Naive thymus-derived CD4-positive, alpha-beta T cell (primary cell): Measurements from ENCODE around the gene SIPA1L3. TPM values are rescaled to one million over a fixed set of nuclear protein-coding genes. Genes with fewer than 3 reads are reported as not detected.
"Not testable (repeated sequence)": the region's sequence is repeated elsewhere in the genome, so short reads cannot be mapped to it uniquely, and the experiment has no call there.

Experiments
- ATAC-seq: fragments of 150-1000 bp; cut with Tn5 transposase; 2 replicates; pipeline ENCODE4 v1.10.0; 2021; ENCODE audit warnings: mild to moderate bottlenecking, moderate library complexity
- CTCF ChIA-PET: fragments of 350-600 bp; sonication (Branson Sonifier 250); formaldehyde crosslinking; loops from one replicate; lab custom pipeline; 2021; ENCODE audit warnings: antibody characterized with exemption; lab: Charles Lee
- POLR2A ChIA-PET: fragments of 350-600 bp; sonication (Branson Sonifier 250); formaldehyde crosslinking; loops from one replicate; lab custom pipeline; 2021; ENCODE audit warnings: antibody characterized with exemption, inconsistent platforms; lab: Charles Lee
- DNase-seq, 9 donors: peaks; one replicate each; pipeline versions ENCODE4 v3.0.0 to v3.0.0-alpha.2; 2020 to 2022; ENCODE audit warnings: mixed read lengths in 1 of 9
- H3K27ac ChIP-seq: one replicate; pipeline ENCODE4 v1.7.0; 2013; ENCODE audit warnings: mild to moderate bottlenecking, low read depth, low read length, moderate library complexity
- H3K27me3 ChIP-seq, 2 donors: one replicate each; pipeline ENCODE4 v1.7.0; 2013; ENCODE audit warnings: low read length in 2 of 2, mild to moderate bottlenecking in 2 of 2, moderate library complexity in 2 of 2; ENCODE audit not compliant: control insufficient read depth in 2 of 2, insufficient read depth in 2 of 2
- H3K36me3 ChIP-seq, 3 experiments: 1 replicate in 2 of 3; 2 replicates in 1 of 3; pipeline ENCODE4 v1.7.0; 2013; ENCODE audit warnings: low read length in 3 of 3, mild to moderate bottlenecking in 3 of 3, moderate library complexity in 1 of 3; ENCODE audit not compliant: insufficient read depth in 3 of 3, control insufficient read depth in 2 of 3
- H3K4me1 ChIP-seq, 2 donors: one replicate each; pipeline ENCODE4 v1.7.0; 2013; ENCODE audit warnings: low read length in 2 of 2, mild to moderate bottlenecking in 2 of 2, moderate library complexity in 1 of 2; ENCODE audit not compliant: control insufficient read depth in 2 of 2, insufficient read depth in 2 of 2
- H3K4me3 ChIP-seq: 2 replicates; pipeline ENCODE4 v1.7.0; 2013; ENCODE audit warnings: mild to moderate bottlenecking, low read length
- H3K9me3 ChIP-seq, 3 experiments: 1 replicate in 2 of 3; 2 replicates in 1 of 3; pipeline ENCODE4 v1.7.0; 2013; ENCODE audit warnings: low read length in 3 of 3; ENCODE audit not compliant: control insufficient read depth in 2 of 3
- H3K27ac Mint-ChIP-seq, 9 donors: one replicate each; pipeline ENCODE4 v1.8.0; 2020 to 2022; ENCODE audit warnings: mixed read lengths in 9 of 9, mild to moderate bottlenecking in 8 of 9, moderate library complexity in 5 of 9, inconsistent platforms in 2 of 9
- H3K27me3 Mint-ChIP-seq, 5 donors: one replicate each; pipeline ENCODE4 v1.8.0; 2021 to 2022; ENCODE audit warnings: mixed read lengths in 5 of 5, mild to moderate bottlenecking in 1 of 5
- H3K36me3 Mint-ChIP-seq, 5 donors: one replicate each; pipeline ENCODE4 v1.8.0; 2020 to 2022; ENCODE audit warnings: mixed read lengths in 5 of 5, mild to moderate bottlenecking in 3 of 5, inconsistent platforms in 1 of 5
- H3K4me1 Mint-ChIP-seq, 7 donors: one replicate each; pipeline ENCODE4 v1.8.0; 2020 to 2022; ENCODE audit warnings: mixed read lengths in 7 of 7, mild to moderate bottlenecking in 3 of 7, inconsistent platforms in 1 of 7
- H3K4me3 Mint-ChIP-seq, 10 donors: one replicate each; pipeline ENCODE4 v1.8.0; 2020 to 2022; ENCODE audit warnings: mild to moderate bottlenecking in 10 of 10, mixed read lengths in 10 of 10, moderate library complexity in 6 of 10, inconsistent platforms in 2 of 10
- H3K9me3 Mint-ChIP-seq, 11 donors: one replicate each; pipeline ENCODE4 v1.8.0; 2020 to 2022; ENCODE audit warnings: mixed read lengths in 11 of 11, mild to moderate bottlenecking in 4 of 11, inconsistent platforms in 1 of 11, moderate library complexity in 1 of 11
- intact Hi-C, 2 donors: fragments of 100-400 bp; cut with micrococcal nuclease; formaldehyde crosslinking; loops; one replicate each; pipeline ENCODE4 v1.15.1; 2023
- polyA plus RNA-seq, 2 donors: library from polyadenylated mRNA; unstranded; fragments of 300-500 nt; fragmentation: Illumina TruSeq; gene quantifications; one replicate each; pipeline ENCODE4 v1.2.3, GENCODE V29; 2021
- total RNA-seq, 6 experiments: library from RNA in 5 of 6; stranded (reverse) in 5 of 6; gene quantifications; 1 replicate in 5 of 6; 2 replicates in 1 of 6; pipeline ENCODE4 v1.2.3 and lab custom pipeline; 2021 to 2026

Gene SIPA1L3
- total and polyA plus RNA-seq, 7 experiments from 2014 or later: 0.91 to 38.7 (median 22.5) TPM

DNA sequence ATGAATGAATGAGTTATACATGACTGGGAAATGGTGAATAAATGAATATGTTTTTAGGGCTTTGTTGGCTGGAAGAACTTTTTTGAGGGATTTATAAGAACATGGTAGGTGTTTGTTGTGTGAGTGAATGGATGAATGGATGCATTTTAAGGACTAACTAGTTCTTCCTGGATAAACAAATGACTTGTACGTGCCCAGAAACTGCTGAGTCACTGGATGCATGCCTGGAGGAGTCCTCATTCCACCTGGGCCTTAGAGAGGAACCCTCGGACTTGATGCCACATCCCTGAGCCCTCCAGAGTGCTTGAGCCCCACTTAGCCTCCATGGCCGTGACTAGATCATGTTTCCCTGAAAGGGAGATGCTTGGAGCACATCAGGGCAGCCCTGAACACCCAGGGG, 163.6 kb downstream of the SIPA1L3 start:
- CTCF ChIA-PET: no interaction called here
- no peaks in the 10 kb centered on the region for H3K27me3 ChIP-seq

DNA sequence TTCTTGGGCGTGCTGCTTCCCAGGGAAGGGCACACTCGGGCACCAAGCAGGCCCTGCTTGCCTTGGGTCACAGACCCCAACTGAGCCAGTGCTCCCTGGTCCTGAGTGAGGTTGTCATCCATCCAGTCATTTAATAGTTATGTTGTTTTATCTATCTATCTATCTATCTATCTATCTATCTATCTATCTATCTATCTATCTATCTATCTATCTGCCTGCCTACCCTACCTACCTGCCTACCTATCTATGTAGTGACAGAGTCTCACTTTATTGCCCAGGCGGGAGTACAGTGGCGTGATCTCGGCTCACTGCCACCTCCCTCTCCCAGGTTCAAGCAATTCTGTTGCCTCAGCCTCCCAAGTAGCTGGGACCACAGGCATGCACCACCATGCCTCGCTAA, 164.0 kb downstream of the SIPA1L3 start:
- H3K4me1 ChIP-seq, H3K36me3 ChIP-seq, H3K4me3 Mint-ChIP-seq, intact Hi-C loops, CTCF ChIA-PET, H3K27me3 Mint-ChIP-seq, H3K9me3 ChIP-seq, DNase-seq, H3K27me3 ChIP-seq, H3K4me1 Mint-ChIP-seq, H3K9me3 Mint-ChIP-seq, H3K27ac ChIP-seq, POLR2A ChIA-PET, ATAC-seq, H3K4me3 ChIP-seq, H3K27ac Mint-ChIP-seq: not testable (repeated sequence)
- peaks cover 0 to 31% (median 17%) of the 10 kb centered on the region in 5 donors for H3K36me3 Mint-ChIP-seq

More for the DNA sequence above, 163.6 kb downstream of the SIPA1L3 start:
- peaks cover 0 to 9% (median 0%) of the 10 kb centered on the region in 7 donors for H3K4me1 Mint-ChIP-seq
- no peak for DNase-seq
- Histone ChIP-seq H3K4me3 (no peak overlapping the region), H3K36me3 (no peaks in the 10 kb centered on the region), H3K4me1 (no peaks in the 10 kb centered on the region), H3K9me3 (no peaks in the 10 kb centered on the region), H3K27ac (no peak overlapping the region)
- POLR2A ChIA-PET: no interaction called here
- H3K9me3 Mint-ChIP-seq: peaks cover 0 to 3% (median 0%) of the 10 kb centered on the region in 11 donors
- peak overlapping the region in 2 of 9 donors; percentile 53 to 80 for H3K27ac Mint-ChIP-seq
- no peak for ATAC-seq
- no peaks in the 10 kb centered on the region for H3K27me3 Mint-ChIP-seq
- peaks cover 0 to 31% (median 15%) of the 10 kb centered on the region in 5 donors for H3K36me3 Mint-ChIP-seq
- H3K4me3 Mint-ChIP-seq: no peak overlapping the region
- intact Hi-C loops: no loop called here

DNA sequence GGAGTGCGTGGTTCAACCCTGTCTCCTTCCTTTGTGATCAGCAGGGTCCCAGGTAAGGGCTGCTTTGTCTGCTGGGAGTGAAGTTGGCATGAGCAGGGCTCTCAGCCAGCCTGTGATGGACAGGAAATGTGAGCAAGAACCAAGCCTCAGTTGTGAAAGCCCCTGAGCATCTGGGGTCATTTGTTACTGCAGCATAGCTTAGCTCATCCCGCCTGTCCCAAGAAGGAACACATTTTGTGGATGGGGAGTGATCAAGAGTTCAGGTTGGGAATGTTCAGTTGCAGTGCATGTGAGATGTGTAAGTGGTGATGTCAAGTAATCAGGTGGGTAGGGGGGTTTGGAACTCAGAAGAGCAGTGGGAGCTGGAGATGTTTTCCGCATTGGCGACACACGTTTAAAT, 164.6 kb downstream of the SIPA1L3 start:
- no peak for ATAC-seq
- H3K27me3 ChIP-seq: no peaks in the 10 kb centered on the region
- H3K27me3 Mint-ChIP-seq: no peaks in the 10 kb centered on the region
- H3K36me3 Mint-ChIP-seq: peaks cover 0 to 35% (median 23%) of the 10 kb centered on the region in 5 donors
- CTCF ChIA-PET: no interaction called here
- H3K4me1 Mint-ChIP-seq: peaks cover 0 to 9% (median 0%) of the 10 kb centered on the region in 7 donors
- intact Hi-C loops: no loop called here
- no peak overlapping the region for H3K4me3 ChIP-seq
- no peak overlapping the region for H3K4me3 Mint-ChIP-seq
- no peak for DNase-seq
- no peak overlapping the region for H3K27ac ChIP-seq
- no peaks in the 10 kb centered on the region for H3K4me1 ChIP-seq
- H3K9me3 ChIP-seq: no peaks in the 10 kb centered on the region
- POLR2A ChIA-PET: no interaction called here
- no peaks in the 10 kb centered on the region for H3K36me3 ChIP-seq
- peaks cover 0 to 11% (median 3%) of the 10 kb centered on the region in 11 donors for H3K9me3 Mint-ChIP-seq
- peak overlapping the region in 3 of 9 donors; percentile 33 to 82 (median 65) for H3K27ac Mint-ChIP-seq

DNA sequence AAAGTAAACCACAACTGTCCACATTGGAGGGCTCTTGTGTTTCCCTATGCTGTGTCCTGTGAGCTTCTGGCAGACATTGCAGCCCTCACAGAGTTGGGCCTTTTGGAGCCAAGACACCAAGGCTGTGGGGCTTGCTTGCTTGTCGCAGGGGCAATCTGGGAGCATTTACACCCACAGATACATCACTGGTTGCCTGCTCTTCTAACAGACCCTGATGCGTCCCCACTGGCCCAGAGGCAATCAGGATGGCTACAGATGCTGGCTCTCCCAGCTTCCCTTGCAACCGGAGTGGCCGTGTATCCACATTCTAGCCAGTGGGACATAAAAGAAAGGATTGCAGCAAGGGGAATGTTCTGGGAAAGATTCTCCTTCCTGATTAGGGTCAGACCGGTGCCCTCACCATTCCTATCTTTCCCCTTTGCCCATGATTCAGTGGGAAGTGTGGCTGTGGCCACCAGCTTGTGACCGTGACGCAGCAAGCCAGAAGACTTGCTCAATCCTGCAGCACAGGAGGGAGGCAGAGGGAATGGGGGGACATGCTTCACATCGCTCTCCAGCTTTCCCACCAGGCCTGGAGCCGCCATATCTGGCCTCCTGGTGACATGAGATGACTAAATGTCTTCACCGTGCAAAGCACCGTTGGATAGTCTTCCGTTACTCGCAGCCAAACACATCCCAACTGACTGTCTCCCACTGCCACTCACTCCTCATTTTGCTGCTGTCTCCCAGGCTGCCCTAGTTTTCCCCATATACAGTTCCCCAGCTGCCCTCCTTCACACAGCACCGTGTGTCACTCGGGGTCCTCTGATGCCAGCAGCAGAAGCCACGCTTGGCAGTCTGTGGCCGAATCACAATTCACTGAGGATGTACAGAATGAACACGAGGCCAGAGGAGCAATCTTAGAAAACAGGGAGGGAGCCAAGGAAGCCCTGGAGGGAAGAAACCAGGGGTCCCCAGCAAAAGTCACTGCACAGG, 166.1 kb downstream of the SIPA1L3 start:
- Histone ChIP-seq H3K9me3 (no peaks in the 10 kb centered on the region), H3K36me3 (no peaks in the 10 kb centered on the region), H3K27ac (no peak overlapping the region), H3K27me3 (no peaks in the 10 kb centered on the region), H3K4me3 (no peak overlapping the region), H3K4me1 (no peaks in the 10 kb centered on the region)
- POLR2A ChIA-PET: no interaction called here
- H3K27me3 Mint-ChIP-seq: no peaks in the 10 kb centered on the region
- ATAC-seq: no peak
- peak overlapping the region in 1 of 9 donors; percentile 38 for H3K27ac Mint-ChIP-seq
- peaks cover 0 to 9% (median 0%) of the 10 kb centered on the region in 7 donors for H3K4me1 Mint-ChIP-seq
- peaks cover 0 to 40% (median 26%) of the 10 kb centered on the region in 5 donors for H3K36me3 Mint-ChIP-seq
- intact Hi-C loops: no loop called here
- H3K9me3 Mint-ChIP-seq: peaks cover 0 to 14% (median 4%) of the 10 kb centered on the region in 11 donors
- no peak for DNase-seq
- CTCF ChIA-PET: no interaction called here
- H3K4me3 Mint-ChIP-seq: no peak overlapping the region

DNA sequence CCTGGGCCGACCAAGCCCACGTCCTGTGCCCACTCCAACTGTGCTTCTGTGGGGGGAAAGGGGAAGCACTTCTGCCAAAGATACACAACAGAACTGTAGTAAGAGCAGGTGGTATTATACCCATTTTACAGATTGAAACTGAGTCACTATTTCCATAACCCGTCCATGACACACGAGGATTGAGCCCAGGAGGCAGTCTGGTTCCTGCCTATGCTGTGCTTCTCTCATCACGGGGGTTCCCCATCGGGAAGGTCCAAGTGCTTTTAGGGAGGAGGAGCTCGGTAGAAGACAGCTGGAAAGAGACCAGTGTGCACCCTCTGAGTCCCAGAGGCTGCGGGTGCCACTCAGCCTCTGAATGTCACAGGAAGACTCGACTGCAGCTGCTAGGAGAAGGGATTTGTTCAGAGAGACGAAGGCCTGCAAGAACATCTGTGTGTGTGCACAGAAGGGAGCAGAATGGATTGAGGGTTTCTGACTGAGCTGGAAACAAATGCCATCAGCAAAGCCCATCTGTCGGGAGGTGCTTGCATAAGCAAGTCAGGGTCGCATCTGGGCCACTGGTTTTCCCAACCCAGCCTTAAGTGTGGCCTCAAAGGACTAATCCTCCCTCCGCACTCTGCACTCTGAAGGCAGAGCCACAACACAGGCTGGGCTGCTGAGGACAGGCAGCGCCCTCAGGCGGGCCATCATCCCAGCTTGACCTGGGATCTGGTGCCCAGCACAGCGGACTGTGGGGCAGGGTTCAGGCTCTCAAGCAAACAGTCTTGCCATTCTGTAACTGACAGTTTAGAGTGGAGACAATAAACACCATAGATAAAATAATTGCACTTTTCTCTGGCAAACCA, 167.1 kb downstream of the SIPA1L3 start:
- H3K27me3 ChIP-seq: no peaks in the 10 kb centered on the region
- no peak overlapping the region for H3K4me3 ChIP-seq
- H3K9me3 ChIP-seq: no peaks in the 10 kb centered on the region
- no peaks in the 10 kb centered on the region for H3K27me3 Mint-ChIP-seq
- H3K36me3 Mint-ChIP-seq: peaks cover 0 to 45% (median 31%) of the 10 kb centered on the region in 5 donors
- peaks cover 0 to 9% (median 0%) of the 10 kb centered on the region in 7 donors for H3K4me1 Mint-ChIP-seq
- intact Hi-C loops: no loop called here
- no peak for ATAC-seq
- H3K27ac ChIP-seq: no peak overlapping the region
- DNase-seq: no peak
- ChIA-PET POLR2A (no interaction called here), CTCF (interaction anchor here (0.6 to 0.8 kb wide), 2 partner anchors 61 to 175 kb away, joined by 3 read pairs; no protein-coding TSS in a partner anchor)
- no peaks in the 10 kb centered on the region for H3K4me1 ChIP-seq
- H3K27ac Mint-ChIP-seq: peak overlapping the region in 1 of 9 donors; percentile 41
- no peak overlapping the region for H3K4me3 Mint-ChIP-seq
- peaks cover 0 to 14% (median 7%) of the 10 kb centered on the region in 11 donors for H3K9me3 Mint-ChIP-seq
- no peaks in the 10 kb centered on the region for H3K36me3 ChIP-seq

DNA sequence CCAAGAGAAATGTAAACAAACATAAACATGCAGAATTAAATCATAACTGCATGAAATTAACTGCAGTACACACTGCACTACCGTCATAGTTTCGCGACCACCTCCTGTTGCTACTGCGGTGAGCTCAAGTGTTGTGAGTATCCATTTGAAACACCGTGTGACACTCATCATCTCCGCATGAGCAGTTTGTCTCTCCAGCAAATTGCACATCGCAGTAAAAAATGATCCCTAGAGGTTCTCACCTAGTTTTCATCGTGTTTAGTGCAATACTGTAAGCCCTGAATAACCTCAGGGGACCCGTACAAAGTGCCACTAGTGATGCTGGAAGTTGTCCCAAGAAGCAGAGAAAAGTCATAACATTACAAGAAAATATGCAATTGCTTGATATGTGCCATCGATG, 169.3 kb downstream of the SIPA1L3 start:
- H3K36me3 ChIP-seq: peaks cover 0 to under 1% (median 0%) of the 10 kb centered on the region in 3 experiments
- H3K36me3 Mint-ChIP-seq: peaks cover 0 to 42% (median 31%) of the 10 kb centered on the region in 5 donors
- ATAC-seq (no peak), DNase-seq (no peak)
- H3K9me3 ChIP-seq: no peaks in the 10 kb centered on the region
- no peak overlapping the region for H3K4me3 ChIP-seq
- no peaks in the 10 kb centered on the region for H3K27me3 ChIP-seq
- H3K27ac ChIP-seq: no peak overlapping the region
- H3K4me1 Mint-ChIP-seq: peaks cover 4 to 12% (median 9%) of the 10 kb centered on the region in 7 donors
- ChIA-PET POLR2A (no interaction called here), CTCF (no interaction called here)
- H3K4me1 ChIP-seq: no peaks in the 10 kb centered on the region
- H3K27ac Mint-ChIP-seq: peak overlapping the region in 1 of 9 donors; percentile 32
- H3K4me3 Mint-ChIP-seq: no peak overlapping the region
- H3K9me3 Mint-ChIP-seq: peaks cover 0 to 14% (median 7%) of the 10 kb centered on the region in 11 donors
- H3K27me3 Mint-ChIP-seq: no peaks in the 10 kb centered on the region
- intact Hi-C loops: no loop called here
